Measurements from ENCODE around the gene MYO5C. TPM values are rescaled to one million over a fixed set of nuclear protein-coding genes. Genes with fewer than 3 reads are reported as not detected.

Gene MYO5C
- total and polyA plus RNA-seq, 2 donors (not counting 3 experiments of a cell fraction or from before 2014, with no cell fraction given) = 7.5 to 19.4 TPM

- BruUV-seq (replicated peaks) = no TSS peak
- peak; percentile 82 for DNase-seq (ENCODE audit: low read depth, low spot score)
- dilution Hi-C loops (cut with MboI; ENCODE audit: extremely low pct_ligation_motif_present, low sequenced_read_pairs) (no loop called here), intact Hi-C loops (cut with micrococcal nuclease) (loop anchor here (1.0 to 5.0 kb wide), 2 partner anchors 197 to 558 kb away; no protein-coding TSS in a partner anchor)
- Histone ChIP-seq H3K27ac (ENCODE audit: insufficient read depth, low read depth, low read length) (peak overlapping the region; percentile 58), H3K36me3 (ENCODE audit: control insufficient read depth in 2 of 2, extremely low read depth in 1 of 2, insufficient read depth in 2 of 2, low read length in 2 of 2) (no peaks in the 10 kb centered on the region), H3K9ac (replicated peaks; ENCODE audit: extremely low read depth, insufficient read depth, low read length) (peak overlapping the region; percentile 52), H3K9me3 (replicated peaks; ENCODE audit: control insufficient read depth, insufficient read depth, low read length) (no peaks in the 10 kb centered on the region), H2AFZ (ENCODE audit: low read depth, low read length) (peak overlapping the region; percentile 98), H3K79me2 (ENCODE audit: control insufficient read depth, insufficient read depth, low read length) (no peaks in the 10 kb centered on the region), H3K4me1 (ENCODE audit: control insufficient read depth, extremely low read depth, insufficient read depth, low read length) (peaks cover 9% of the 10 kb centered on the region), H4K20me1 (replicated peaks; ENCODE audit: control insufficient read depth, extremely low read depth, insufficient read depth, low read length) (no peaks in the 10 kb centered on the region), H3K9me1 (replicated peaks; ENCODE audit: control insufficient read depth, extremely low read depth, insufficient read depth, low read length) (no peaks in the 10 kb centered on the region), H3K27me3 (ENCODE audit: control insufficient read depth in 2 of 2, insufficient read depth in 2 of 2, low read length in 2 of 2) (no peaks in the 10 kb centered on the region), H3K4me2 (ENCODE audit: insufficient read depth, low read length) (peak overlapping the region; percentile 79), H3K4me3 (replicated peaks in 1 of 3; ENCODE audit: insufficient read depth in 1 of 3, low read depth in 1 of 3, low read length in 3 of 3) (peak overlapping the region; percentile 18 to 85 (median 70))
- ChIA-PET POLR2A (interaction anchor here (0.6 to 1.4 kb wide), 3 partner anchors 9 to 1328 kb away, joined by 5 to 6 read pairs (median 5); partner anchors contain the start of gene LEO1), CTCF (interaction anchor here (0.7 to 2.8 kb wide), 8 partner anchors 15 to 556 kb away, joined by 3 to 17 read pairs (median 4); no protein-coding TSS in a partner anchor)
- peak; percentile 63 for FAIRE-seq
- TF ChIP-seq EZH2 (IDR thresholded peaks at IDR 0.05; ENCODE audit: borderline replicate concordance, low read depth, low read length, severe bottlenecking) (no peak), POLR2AphosphoS5 (IDR thresholded peaks at IDR 0.05; ENCODE audit: insufficient read depth, low read depth, low read length) (peak; percentile 52), FOS (IDR thresholded peaks at IDR 0.05; ENCODE audit: borderline replicate concordance, insufficient read depth, low read length) (no peak), POLR2A (IDR thresholded peaks at IDR 0.05; ENCODE audit: low read depth, low read length) (peak; percentile 59), JUN (IDR thresholded peaks at IDR 0.05; ENCODE audit: borderline replicate concordance, insufficient read depth, insufficient read length, low read depth) (no peak)
Measured at GRCh38 chr15:52179278-52180195, 116.1 kb downstream of the MYO5C start.

- H3K9me1 ChIP-seq (replicated peaks; ENCODE audit: control insufficient read depth, extremely low read depth, insufficient read depth, low read length) = no peaks in the 10 kb centered on the region
- BruUV-seq (replicated peaks) = TSS peak; percentile 45
- peaks cover 9% of the 10 kb centered on the region for H3K4me1 ChIP-seq (ENCODE audit: control insufficient read depth, extremely low read depth, insufficient read depth, low read length)
- no peaks in the 10 kb centered on the region for H3K36me3 ChIP-seq (ENCODE audit: control insufficient read depth in 2 of 2, extremely low read depth in 1 of 2, insufficient read depth in 2 of 2, low read length in 2 of 2)
- ChIA-PET CTCF (interaction anchor here (0.6 to 2.8 kb wide), 8 partner anchors 16 to 206 kb away, joined by 3 to 17 read pairs (median 4); no protein-coding TSS in a partner anchor), POLR2A (interaction anchor here (1.4 kb wide), 1 partner anchor 208 kb away, joined by 5 read pairs; the partner anchor contains the start of gene LEO1)
- peak overlapping the region; percentile 73 for H3K4me2 ChIP-seq (ENCODE audit: insufficient read depth, low read length)
- H4K20me1 ChIP-seq (replicated peaks; ENCODE audit: control insufficient read depth, extremely low read depth, insufficient read depth, low read length) = no peaks in the 10 kb centered on the region
- dilution Hi-C loops (cut with MboI; ENCODE audit: extremely low pct_ligation_motif_present, low sequenced_read_pairs) = no loop called here
- no peak for DNase-seq (ENCODE audit: low read depth, low spot score)
- H3K4me3 ChIP-seq (replicated peaks in 1 of 3; ENCODE audit: insufficient read depth in 1 of 3, low read depth in 1 of 3, low read length in 3 of 3) = peak overlapping the region; percentile 18 to 85 (median 70)
- peak overlapping the region; percentile 58 for H3K27ac ChIP-seq (ENCODE audit: insufficient read depth, low read depth, low read length)
- no peaks in the 10 kb centered on the region for H3K9me3 ChIP-seq (replicated peaks; ENCODE audit: control insufficient read depth, insufficient read depth, low read length)
- H2AFZ ChIP-seq (ENCODE audit: low read depth, low read length) = peak overlapping the region; percentile 98
- TF ChIP-seq CTCF (IDR thresholded peaks at IDR 0.05; ENCODE audit: extremely low read depth in 1 of 2, insufficient read depth in 1 of 2, low read depth in 1 of 2, low read length in 2 of 2) = no peak
- TF ChIP-seq MYC (IDR thresholded peaks at IDR 0.05; ENCODE audit: low read depth, low read length) = no peak
- no peaks in the 10 kb centered on the region for H3K27me3 ChIP-seq (ENCODE audit: control insufficient read depth in 2 of 2, insufficient read depth in 2 of 2, low read length in 2 of 2)
- intact Hi-C loops (cut with micrococcal nuclease) = loop anchor here (1.0 kb wide), 1 partner anchor 196 kb away; no protein-coding TSS in a partner anchor
- peak overlapping the region; percentile 52 for H3K9ac ChIP-seq (replicated peaks; ENCODE audit: extremely low read depth, insufficient read depth, low read length)
- H3K79me2 ChIP-seq (ENCODE audit: control insufficient read depth, insufficient read depth, low read length) = no peaks in the 10 kb centered on the region
- FAIRE-seq = peak; percentile 52
Measured at GRCh38 chr15:52178765-52179164, 116.8 kb downstream of the MYO5C start.
